Testis (tissue), 3 donors: Measurements from ENCODE around the gene NETO1. TPM values are rescaled to one million over a fixed set of nuclear protein-coding genes. Genes with fewer than 3 reads are reported as not detected.

ENCODE experiments used
- DNase-seq: peaks from one replicate; pipeline ENCODE4 v3.0.0-alpha.2; 2019
- H3K27ac ChIP-seq, 2 donors: fragments of 200-600 bp; sonication (generic); one replicate each; pipeline ENCODE4 v1.5.1; 2019
- H3K27me3 ChIP-seq: fragments of 200-600 bp; sonication (generic); one replicate; pipeline ENCODE4 v1.5.1; 2019
- H3K36me3 ChIP-seq: fragments of 200-600 bp; sonication (generic); one replicate; pipeline ENCODE4 v1.5.1; 2017; ENCODE audit warnings: low read depth; ENCODE audit errors: missing control alignments
- H3K4me1 ChIP-seq: fragments of 200-600 bp; sonication (generic); one replicate; pipeline ENCODE4 v1.5.1; 2019
- H3K4me3 ChIP-seq, 2 donors: fragments of 200-600 bp; sonication (generic); one replicate each; pipeline ENCODE4 v1.5.1; 2017 to 2019
- H3K9me3 ChIP-seq: fragments of 200-600 bp; sonication (generic); one replicate; pipeline ENCODE4 v1.5.1; 2017
- POLR2A ChIP-seq: fragments of 450-650 bp; IDR thresholded peaks from one replicate; pipeline ENCODE4 v1.6.1; 2017; ENCODE audit warnings: antibody characterized with exemption, mild to moderate bottlenecking, moderate library complexity
- WGBS, 2 donors: methylation state at CpG; one replicate each; pipeline ENCODE4 v1.1.5; 2018; 5-methylcytosine and 5-hydroxymethylcytosine counted together
- intact Hi-C: fragments of 100-400 bp; cut with DNase I; formaldehyde crosslinking; loops from one replicate; pipeline ENCODE4 v1.15.1; 2023; ENCODE audit warnings: low total_unique reads
- polyA plus RNA-seq: library from polyadenylated mRNA; stranded (reverse); fragments of 350-450 nt; fragmentation: Illumina TruSeq; extraction: RNeasy Lipid Tissue Mini Kit (QIAGEN cat#74804); gene quantifications from one replicate; pipeline ENCODE4 v1.2.3, GENCODE V29; 2014; ENCODE audit warnings: low read depth, low replicate concordance; ENCODE audit not compliant: insufficient read depth
- total RNA-seq, 2 donors: library from RNA; depleted of rRNA; stranded (reverse); fragments of >200 nt; gene quantifications; one replicate each; pipeline ENCODE4 v1.2.3, GENCODE V29; 2016
- TF ChIP-seq, protein P1 (sequence below), 3 experiments: fragments of 450-650 bp in 2 of 3; fragments of 200-600 bp in 1 of 3; sonication (generic) in 1 of 3; IDR thresholded peaks; one replicate each; pipeline ENCODE4 v1.5.1; 2016 to 2019; ENCODE audit warnings: antibody characterized with exemption in 3 of 3, mild to moderate bottlenecking in 2 of 3, moderate library complexity in 1 of 3

The NETO1 gene
- total and polyA plus RNA-seq, 3 donors from 2014 or later: 0.83 to 5.5 (median 4.2) TPM

DNA sequence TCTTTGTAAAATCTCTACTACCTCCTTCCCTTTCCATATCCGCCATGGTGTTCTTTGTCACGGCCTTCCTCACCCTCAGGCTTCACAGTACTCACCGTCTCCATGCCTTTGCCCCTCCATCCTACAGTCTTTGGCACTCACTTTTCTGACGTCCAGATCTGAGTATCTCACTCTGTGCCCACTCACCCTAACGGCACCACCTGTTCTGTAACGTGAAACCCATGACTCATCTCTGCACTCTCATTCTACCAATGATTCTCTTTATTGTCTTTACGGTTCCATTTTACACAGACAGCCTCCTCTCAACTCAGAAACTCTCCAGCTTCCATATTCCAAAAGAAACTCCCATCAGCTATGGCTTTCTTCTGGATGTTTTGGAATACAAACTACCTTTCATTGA is 56.7 kb downstream of the NETO1 start:
- WGBS, 2 donors: 74 to 83% methylated on average over 7 of the region's 7 CpGs
- Histone ChIP-seq H3K4me3 (no peak overlapping the region), H3K27ac (no peak overlapping the region)

DNA sequence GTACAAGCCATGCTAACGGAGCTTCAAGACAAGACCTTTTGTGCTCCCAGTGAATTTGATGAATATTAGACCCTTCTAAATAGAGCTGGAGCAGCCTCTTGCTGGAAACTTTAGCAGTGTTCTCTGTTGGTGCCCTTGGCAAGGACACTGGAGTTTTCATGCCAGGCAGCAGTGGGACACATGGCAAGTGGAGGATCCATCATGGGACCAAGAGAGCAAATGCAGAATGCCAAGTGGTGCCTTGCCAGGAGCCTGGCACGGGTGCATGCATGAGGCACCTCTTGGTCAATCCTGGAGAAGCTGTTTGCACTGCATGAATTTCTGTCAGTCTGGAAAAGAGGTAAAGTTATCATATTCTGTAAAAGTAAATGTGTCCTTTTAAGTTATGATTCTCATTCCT is 59.1 kb downstream of the NETO1 start:
- Histone ChIP-seq H3K27me3 (no peaks in the 10 kb centered on the region), H3K27ac (no peak overlapping the region), H3K4me1 (no peaks in the 10 kb centered on the region), H3K4me3 (no peak overlapping the region), H3K9me3 (no peaks in the 10 kb centered on the region), H3K36me3 (no peaks in the 10 kb centered on the region)
- whole genome bisulfite sequencing, 2 donors: 72 to 75% methylated on average over 2 of the region's 2 CpGs
- intact Hi-C loops: no loop called here
- DNase-seq: no peak
- no peak for TF ChIP-seq POLR2A
- TF ChIP-seq, protein P1, sequence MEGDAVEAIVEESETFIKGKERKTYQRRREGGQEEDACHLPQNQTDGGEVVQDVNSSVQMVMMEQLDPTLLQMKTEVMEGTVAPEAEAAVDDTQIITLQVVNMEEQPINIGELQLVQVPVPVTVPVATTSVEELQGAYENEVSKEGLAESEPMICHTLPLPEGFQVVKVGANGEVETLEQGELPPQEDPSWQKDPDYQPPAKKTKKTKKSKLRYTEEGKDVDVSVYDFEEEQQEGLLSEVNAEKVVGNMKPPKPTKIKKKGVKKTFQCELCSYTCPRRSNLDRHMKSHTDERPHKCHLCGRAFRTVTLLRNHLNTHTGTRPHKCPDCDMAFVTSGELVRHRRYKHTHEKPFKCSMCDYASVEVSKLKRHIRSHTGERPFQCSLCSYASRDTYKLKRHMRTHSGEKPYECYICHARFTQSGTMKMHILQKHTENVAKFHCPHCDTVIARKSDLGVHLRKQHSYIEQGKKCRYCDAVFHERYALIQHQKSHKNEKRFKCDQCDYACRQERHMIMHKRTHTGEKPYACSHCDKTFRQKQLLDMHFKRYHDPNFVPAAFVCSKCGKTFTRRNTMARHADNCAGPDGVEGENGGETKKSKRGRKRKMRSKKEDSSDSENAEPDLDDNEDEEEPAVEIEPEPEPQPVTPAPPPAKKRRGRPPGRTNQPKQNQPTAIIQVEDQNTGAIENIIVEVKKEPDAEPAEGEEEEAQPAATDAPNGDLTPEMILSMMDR (IDR thresholded peaks at IDR 0.05): no peak

More for the DNA sequence above, 56.7 kb downstream of the NETO1 start:
- no peak for DNase-seq
- intact Hi-C loops: no loop called here
- H3K4me1 ChIP-seq: no peaks in the 10 kb centered on the region
- H3K36me3 ChIP-seq: no peaks in the 10 kb centered on the region
- H3K27me3 ChIP-seq: no peaks in the 10 kb centered on the region
- no peak for TF ChIP-seq POLR2A
- TF ChIP-seq, protein P1 (IDR thresholded peaks at IDR 0.05): no peak
- H3K9me3 ChIP-seq: no peaks in the 10 kb centered on the region

DNA sequence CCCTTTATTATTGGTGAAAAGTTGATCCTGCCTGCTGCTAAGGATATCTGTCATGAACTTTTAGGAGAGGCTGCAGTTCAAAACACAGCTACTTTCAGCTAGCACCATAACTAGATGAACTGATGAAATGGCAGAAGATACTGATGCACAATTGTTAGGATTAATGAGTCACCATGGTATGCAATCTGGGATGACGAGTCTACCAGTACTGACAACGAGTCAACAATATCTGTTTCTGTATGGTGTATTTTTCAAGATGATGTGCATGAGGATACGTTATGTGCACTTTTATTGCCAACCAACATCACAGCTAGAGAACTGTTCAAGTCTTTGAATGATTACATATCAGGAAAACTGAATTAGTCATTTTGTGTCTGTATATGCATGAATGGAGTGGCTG is 68.7 kb downstream of the NETO1 start:
- intact Hi-C loops: no loop called here
- DNase-seq: no peak

DNA sequence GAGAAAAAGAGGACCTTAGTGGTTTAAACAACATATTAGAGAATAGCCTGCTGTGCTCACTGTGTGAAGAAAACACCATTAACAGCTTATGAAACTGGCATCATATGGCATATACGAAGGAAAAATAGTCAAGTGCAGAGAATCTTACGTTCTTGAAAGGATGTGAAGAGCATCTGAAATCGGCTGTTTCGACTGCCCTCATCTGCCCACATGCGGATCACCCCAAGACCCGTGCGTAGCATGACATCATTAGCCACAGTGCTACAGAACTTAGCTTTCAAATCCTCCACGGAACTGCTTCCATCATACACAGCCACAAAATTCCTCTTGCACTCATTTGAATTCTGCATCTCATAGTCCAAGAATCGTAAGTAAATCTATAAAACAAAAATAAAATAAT is 84.3 kb downstream of the NETO1 start:
- intact Hi-C loops: no loop called here
- no peak overlapping the region for H3K4me3 ChIP-seq
- WGBS, 2 donors: 86 to 88% methylated on average over 9 of the region's 9 CpGs
- no peak for TF ChIP-seq POLR2A
- TF ChIP-seq, protein P1 (IDR thresholded peaks at IDR 0.05): no peak
- H3K27ac ChIP-seq: no peak overlapping the region
- no peaks in the 10 kb centered on the region for H3K4me1 ChIP-seq
- no peak for DNase-seq
- no peaks in the 10 kb centered on the region for H3K9me3 ChIP-seq
- no peaks in the 10 kb centered on the region for H3K27me3 ChIP-seq
- no peaks in the 10 kb centered on the region for H3K36me3 ChIP-seq

More for the DNA sequence above, 68.7 kb downstream of the NETO1 start:
- no peaks in the 10 kb centered on the region for H3K4me1 ChIP-seq
- H3K36me3 ChIP-seq: no peaks in the 10 kb centered on the region
- H3K4me3 ChIP-seq: no peak overlapping the region
- no peak overlapping the region for H3K27ac ChIP-seq
- H3K27me3 ChIP-seq: no peaks in the 10 kb centered on the region
- TF ChIP-seq POLR2A: no peak
- TF ChIP-seq, protein P1 (IDR thresholded peaks at IDR 0.05): no peak
- H3K9me3 ChIP-seq: no peaks in the 10 kb centered on the region
- 85 to 87% methylated on average over 3 of the region's 3 CpGs for WGBS, 2 donors

DNA sequence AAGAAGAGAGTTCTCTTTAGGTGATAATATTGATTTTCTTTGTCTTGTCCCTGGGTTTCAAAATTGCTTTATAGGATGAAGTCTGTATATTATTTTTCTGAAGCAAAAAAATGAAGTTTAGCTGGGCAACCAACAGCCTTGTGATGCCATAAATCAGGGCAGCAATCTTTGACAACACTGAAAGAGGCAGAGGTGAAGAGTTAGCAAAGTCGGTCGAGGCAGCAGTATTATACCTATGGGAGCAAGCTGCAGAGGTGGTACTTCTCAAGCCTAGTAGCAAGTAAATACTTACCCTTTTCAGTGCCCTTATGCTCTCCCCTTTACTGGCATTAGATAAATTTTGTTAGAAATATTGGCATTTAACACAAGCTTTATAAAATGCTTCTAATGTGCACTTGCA is 92.9 kb downstream of the NETO1 start:
- DNase-seq: no peak
- Histone ChIP-seq H3K36me3 (no peaks in the 10 kb centered on the region), H3K4me3 (no peak overlapping the region), H3K9me3 (no peaks in the 10 kb centered on the region), H3K27ac (no peak overlapping the region), H3K4me1 (no peaks in the 10 kb centered on the region), H3K27me3 (no peaks in the 10 kb centered on the region)
- intact Hi-C loops: no loop called here
- TF ChIP-seq, protein P1 (IDR thresholded peaks at IDR 0.05): no peak
- no peak for TF ChIP-seq POLR2A
- WGBS, 2 donors: 39 to 47% methylated on average over 2 of the region's 2 CpGs
